Measurements from ENCODE around the gene MYO9A. TPM values are rescaled to one million over a fixed set of nuclear protein-coding genes. Genes with fewer than 3 reads are reported as not detected.

Gene MYO9A
- total RNA-seq, 1 donor from 2014 or later = 38.5 TPM

- Histone ChIP-seq H3K9me3 (ENCODE audit: low read depth) (no peaks in the 10 kb centered on the region), H3K36me3 (no peaks in the 10 kb centered on the region), H3K4me1 (peaks cover 9% of the 10 kb centered on the region), H3K79me2 (ENCODE audit: low read depth) (no peaks in the 10 kb centered on the region), H3K4me3 (no peak overlapping the region), H2AFZ (replicated peaks) (no peak overlapping the region), H3K27me3 (no peaks in the 10 kb centered on the region), H3K27ac (no peak overlapping the region), H3F3A (ENCODE audit: low read depth) (no peaks in the 10 kb centered on the region), H3K4me2 (no peak overlapping the region), H3K9ac (no peak overlapping the region), H4K20me1 (ENCODE audit: low read depth) (no peaks in the 10 kb centered on the region)
- TF ChIP-seq CTCF (IDR thresholded peaks at IDR 0.05) = no peak
- no peak for TF ChIP-seq EZH2 (IDR thresholded peaks at IDR 0.05)
- TF ChIP-seq EZH2phosphoT487 (IDR thresholded peaks at IDR 0.05) = no peak
- no peak overlapping the region for H3K4me3 Mint-ChIP-seq
- no peaks in the 10 kb centered on the region for H3K36me3 Mint-ChIP-seq
- no peak for DNase-seq (ENCODE audit: low spot score)
- H3K27me3 Mint-ChIP-seq (ENCODE audit: insufficient read depth, low read depth) = peaks cover 2% of the 10 kb centered on the region
- H3K4me1 Mint-ChIP-seq = peaks cover 14% of the 10 kb centered on the region
- H3K9me3 Mint-ChIP-seq = peaks cover 5% of the 10 kb centered on the region
- no peak overlapping the region for H3K27ac Mint-ChIP-seq
Measured at GRCh38 chr15:71775856-71776255, 342.1 kb downstream of the MYO9A start.

- no peak for TF ChIP-seq EZH2 (IDR thresholded peaks at IDR 0.05)
- TF ChIP-seq CTCF (IDR thresholded peaks at IDR 0.05) = no peak
- no peak for TF ChIP-seq EZH2phosphoT487 (IDR thresholded peaks at IDR 0.05)
- Histone ChIP-seq H2AFZ (replicated peaks) (no peak overlapping the region), H3K4me3 (no peak overlapping the region), H4K20me1 (ENCODE audit: low read depth) (no peaks in the 10 kb centered on the region), H3F3A (ENCODE audit: low read depth) (no peaks in the 10 kb centered on the region), H3K79me2 (ENCODE audit: low read depth) (no peaks in the 10 kb centered on the region), H3K9me3 (ENCODE audit: low read depth) (no peaks in the 10 kb centered on the region), H3K4me2 (no peak overlapping the region), H3K4me1 (no peaks in the 10 kb centered on the region), H3K36me3 (no peaks in the 10 kb centered on the region), H3K27ac (no peak overlapping the region), H3K27me3 (no peaks in the 10 kb centered on the region), H3K9ac (no peak overlapping the region)
- Mint-ChIP-seq H3K4me1 (peaks cover 1% of the 10 kb centered on the region), H3K9me3 (peaks cover 7% of the 10 kb centered on the region), H3K4me3 (no peak overlapping the region), H3K36me3 (peaks cover under 1% of the 10 kb centered on the region), H3K27me3 (ENCODE audit: insufficient read depth, low read depth) (peaks cover 2% of the 10 kb centered on the region), H3K27ac (no peak overlapping the region)
- DNase-seq (ENCODE audit: low spot score) = no peak
Measured at GRCh38 chr15:71773206-71773859, 344.6 kb downstream of the MYO9A start.

Small RNA genes lying within 50 kb of the gene (small RNA-seq; reads per million reads assigned to genes)
- not detected for gene RNA5SP399
- gene RNU2-65P = not detected

Other genes with a start within 250 kb of the MYO9A start
- gene SENP8, start 253 bp upstream of the MYO9A start, total RNA-seq (ENCODE audit: low replicate concordance) = 9.0 and 13.5 TPM in 2 replicates
- gene GRAMD2A, start 79.6 kb upstream of the MYO9A start, total RNA-seq (ENCODE audit: low replicate concordance) = 0.40 and 0.43 TPM in 2 replicates
- gene PKM, start 113.0 kb upstream of the MYO9A start, total RNA-seq (ENCODE audit: low replicate concordance) = 1,033 and 1,163 TPM in 2 replicates
- 34.3 and 38.6 TPM in 2 replicates for gene PARP6, start 154.4 kb upstream of the MYO9A start, total RNA-seq (ENCODE audit: low replicate concordance)
- gene CELF6, start 202.0 kb upstream of the MYO9A start, total RNA-seq (ENCODE audit: low replicate concordance) = 0.19 and 0.95 TPM in 2 replicates

Measured in neural progenitor cell (in vitro differentiated cells).